Astrocyte of the cerebellum (primary cell): ENCODE results near the gene LIPA.
"Not testable (repeated sequence)": the region's sequence is repeated elsewhere in the genome, so short reads cannot be mapped to it uniquely, and the experiment has no call there.

Experiments used
- DNase-seq: peaks from one replicate; pipeline ENCODE4 v3.0.0-alpha.2; 2011; ENCODE audit warnings: low read depth
- H3K4me3 ChIP-seq: 2 replicates; pipeline ENCODE4 v1.5.1; 2011; ENCODE audit warnings: mild to moderate bottlenecking, low read depth, low read length, moderate library complexity
- CTCF ChIP-seq: IDR thresholded peaks from 2 replicates; pipeline ENCODE4 v1.5.1; 2012; ENCODE audit warnings: low read length, low read depth, moderate library complexity, mild to moderate bottlenecking; ENCODE audit errors: missing control alignments
- in situ Hi-C: cut with HindIII; loops from 2 replicates; pipeline ENCODE4 v1.10.0; 2017; ENCODE audit warnings: low sequenced_read_pairs

The LIPA gene

GRCh38 chr10:89197473-89197872 lies 54.1 kb downstream of the LIPA start:
- DNase-seq = no peak
- in situ Hi-C loops = no loop called here
- no peak for TF ChIP-seq CTCF
- H3K4me3 ChIP-seq = no peak overlapping the region

- not testable (repeated sequence) for DNase-seq, H3K4me3 ChIP-seq
Measured at GRCh38 chr10:89191301-89191700, 60.3 kb downstream of the LIPA start.

GRCh38 chr10:89189211-89189734 lies 62.3 kb downstream of the LIPA start:
- in situ Hi-C loops = no loop called here
- H3K4me3 ChIP-seq = no peak overlapping the region
- DNase-seq = no peak
- TF ChIP-seq CTCF = no peak

More at GRCh38 chr10:89191301-89191700, 60.3 kb downstream of the LIPA start:
- in situ Hi-C loops = not testable (repeated sequence)

GRCh38 chr10:89185658-89186057 lies 65.9 kb downstream of the LIPA start:
- TF ChIP-seq CTCF = no peak
- H3K4me3 ChIP-seq = no peak overlapping the region
- DNase-seq = no peak
- in situ Hi-C loops = no loop called here

GRCh38 chr10:89184638-89185037 lies 66.9 kb downstream of the LIPA start:
- DNase-seq = no peak
- H3K4me3 ChIP-seq = no peak overlapping the region
- no peak for TF ChIP-seq CTCF
- in situ Hi-C loops = no loop called here

GRCh38 chr10:89183571-89183970 lies 68.0 kb downstream of the LIPA start:
- no peak for DNase-seq
- H3K4me3 ChIP-seq = no peak overlapping the region
- no peak for TF ChIP-seq CTCF
- in situ Hi-C loops = no loop called here

GRCh38 chr10:89182894-89183293 lies 68.7 kb downstream of the LIPA start:
- no peak for DNase-seq
- H3K4me3 ChIP-seq = no peak overlapping the region
- no peak for TF ChIP-seq CTCF
- in situ Hi-C loops = no loop called here
